COLO829 (cell line): ENCODE measurements around the gene SNHG17.
A peak's percentile ranks its signal among the peaks of the same experiment; 100 is the strongest.
"Not testable (repeated sequence)": the region's sequence is repeated elsewhere in the genome, so short reads cannot be mapped to it uniquely, and the experiment has no call there.

Experiments
- DNase-seq: peaks from one replicate; pipeline ENCODE4 v3.0.0; 2012; ENCODE audit warnings: low spot score

Gene SNHG17

DNA sequence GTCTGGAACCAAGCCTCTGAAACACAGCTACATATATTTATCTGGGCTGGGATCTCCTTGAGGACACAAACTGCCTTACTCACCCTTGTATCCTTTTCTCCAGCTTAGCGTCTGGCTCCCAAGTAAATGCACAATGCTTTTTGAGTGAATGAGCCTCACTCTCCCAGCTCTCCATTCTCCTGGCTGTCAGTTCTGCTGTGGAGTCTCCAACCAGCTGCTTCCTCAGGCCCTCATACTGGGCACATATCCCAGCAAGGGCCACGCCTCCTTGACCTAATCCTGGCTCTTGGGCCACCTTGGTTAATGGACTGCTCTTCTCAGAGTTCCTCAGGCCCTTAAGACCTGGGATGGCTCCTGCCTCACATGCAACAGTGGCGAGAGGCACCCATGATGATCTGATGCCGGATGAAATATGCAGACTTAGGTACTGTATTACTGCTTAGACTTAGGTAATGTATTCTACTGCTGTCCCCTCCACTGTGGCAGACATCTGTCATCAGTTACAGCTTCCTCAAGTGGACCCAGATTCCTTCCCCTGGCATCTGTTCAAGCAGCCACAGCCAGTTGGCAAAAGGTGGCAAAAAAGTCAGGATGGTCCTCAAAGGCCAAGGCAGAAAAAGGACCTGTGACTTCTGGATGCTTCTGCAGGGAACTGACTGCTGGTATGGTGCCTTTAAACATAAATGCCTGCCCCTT lies 16.5 kb downstream of the SNHG17 start:
- DNase-seq = no peak

DNA sequence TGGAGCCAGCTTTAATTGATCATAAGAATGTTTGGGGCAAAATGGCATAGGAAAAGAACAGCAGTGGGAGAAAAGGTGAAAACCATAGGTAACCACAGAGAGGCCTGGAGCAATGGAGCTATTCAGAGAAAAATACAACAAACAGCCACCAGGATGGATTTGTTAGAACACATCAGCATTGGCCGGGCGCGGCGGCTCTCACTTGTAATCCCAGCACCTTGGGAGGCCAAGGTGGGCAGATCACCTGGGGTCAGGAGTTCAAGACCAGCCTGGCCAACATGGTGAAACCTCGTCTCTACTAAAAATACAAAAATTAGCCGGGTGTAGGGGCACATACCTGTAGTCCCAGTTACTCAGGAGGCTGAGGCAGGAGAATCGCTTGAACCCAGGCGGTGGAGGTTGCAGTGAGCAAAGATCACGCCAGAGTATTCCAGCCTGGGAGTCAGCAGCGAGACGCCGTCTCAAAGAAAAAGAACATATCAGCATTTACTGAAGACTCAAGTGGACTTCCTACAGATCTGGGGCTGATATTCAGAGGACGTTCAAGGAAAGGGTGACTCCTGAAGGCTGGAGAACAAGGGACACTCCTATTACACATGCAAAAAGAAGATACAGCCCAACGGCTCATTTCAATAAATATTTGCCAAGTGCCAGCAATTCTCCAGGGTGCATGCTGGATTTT lies 20.2 kb downstream of the SNHG17 start:
- no peak for DNase-seq

DNA sequence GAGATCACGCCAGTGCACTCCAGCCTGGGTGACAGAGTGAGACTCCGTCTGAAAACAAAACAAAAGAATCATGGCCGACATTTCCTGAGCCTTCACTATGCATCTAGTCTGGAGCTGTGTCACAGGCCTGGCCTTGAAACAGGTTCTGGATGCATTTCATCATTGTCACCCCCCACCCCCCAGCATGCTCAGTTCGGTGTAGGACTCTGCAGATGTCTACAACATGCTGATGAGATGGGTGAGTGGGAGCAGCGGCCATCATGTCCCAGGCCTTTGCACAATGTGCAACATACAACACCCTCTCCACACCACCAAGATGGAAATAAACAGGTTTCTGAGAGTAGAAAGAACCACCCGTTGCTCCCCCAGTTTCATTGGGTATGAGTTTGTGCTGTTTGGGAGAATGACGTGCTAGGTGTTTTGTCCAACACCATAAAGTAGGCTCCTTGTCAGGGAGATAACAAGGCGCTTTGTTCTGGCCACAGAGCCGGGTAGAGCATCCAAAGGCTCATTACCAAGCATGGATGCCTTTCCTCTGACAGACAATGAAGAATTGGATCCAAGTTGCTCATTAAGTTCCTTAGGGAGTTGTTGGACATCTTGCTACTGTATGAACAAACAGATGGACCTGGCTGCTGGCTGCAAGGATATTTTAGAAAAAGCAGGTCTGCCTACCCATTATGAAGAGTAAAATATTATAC lies 22.1 kb downstream of the SNHG17 start:
- DNase-seq = no peak

DNA sequence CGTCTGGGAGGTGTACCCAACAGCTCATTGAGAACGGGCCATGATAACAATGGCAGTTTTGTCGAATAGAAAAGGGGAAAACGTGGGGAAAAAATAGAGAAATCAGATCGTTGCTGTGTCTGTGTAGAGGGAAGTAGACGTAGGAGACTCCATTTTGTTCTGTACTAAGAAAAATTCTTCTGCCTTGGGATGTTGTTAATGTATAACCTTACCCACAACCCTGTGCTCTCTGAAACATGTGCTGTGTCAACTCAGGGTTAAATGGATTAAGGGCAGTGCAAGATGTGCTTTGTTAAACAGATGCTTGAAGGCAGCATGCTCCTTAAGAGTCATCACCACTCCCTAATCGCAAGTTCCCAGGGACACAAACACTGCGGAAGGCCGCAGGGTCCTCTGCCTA lies 27.3 kb downstream of the SNHG17 start:
- DNase-seq = not testable (repeated sequence)

GRCh38 chr20:38407321-38407720 lies 27.8 kb downstream of the SNHG17 start:
- DNase-seq = no peak

DNA sequence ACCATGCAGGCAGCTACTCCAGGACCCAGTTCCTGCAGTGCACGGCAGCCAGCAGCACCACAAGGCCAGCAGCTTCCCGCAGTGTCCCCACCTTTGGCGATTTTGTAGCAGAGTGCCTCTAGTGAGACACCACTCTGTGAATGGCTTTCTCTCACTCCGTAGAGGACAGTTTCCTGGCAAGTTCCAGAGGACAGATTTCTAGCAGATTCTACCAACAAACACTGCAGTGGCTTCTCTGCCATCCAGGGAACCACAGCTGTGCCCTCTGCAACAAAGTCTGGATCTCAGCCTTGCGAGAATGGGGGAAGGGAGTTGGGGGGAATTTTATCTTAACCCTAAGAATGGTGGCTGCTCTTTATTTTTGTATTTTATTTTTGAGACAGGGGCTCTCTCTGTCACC lies 28.7 kb downstream of the SNHG17 start:
- no peak for DNase-seq

- no peak for DNase-seq
Measured at GRCh38 chr20:38405132-38405531, 30.0 kb downstream of the SNHG17 start.

DNA sequence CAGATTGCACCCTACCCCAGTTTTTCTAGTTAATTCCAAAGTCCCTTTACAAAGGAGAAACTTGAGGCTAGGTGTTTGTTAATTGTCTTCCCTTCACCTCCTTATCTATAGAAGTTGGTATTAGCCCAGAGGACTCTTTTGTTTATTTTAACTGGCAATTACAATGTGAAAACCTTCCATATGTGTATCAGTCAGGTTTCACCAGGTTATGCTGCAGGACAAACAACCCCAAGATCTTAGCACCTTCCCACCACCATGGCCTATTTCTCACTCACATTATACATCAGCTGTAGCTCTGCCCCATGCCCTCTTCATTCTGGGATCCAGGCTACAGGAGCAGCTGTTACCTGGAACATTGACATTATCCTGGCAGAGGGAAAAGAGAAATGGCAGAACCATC lies 31.1 kb downstream of the SNHG17 start:
- DNase-seq = no peak

GRCh38 chr20:38402816-38403215 lies 32.3 kb downstream of the SNHG17 start:
- DNase-seq = no peak

DNA sequence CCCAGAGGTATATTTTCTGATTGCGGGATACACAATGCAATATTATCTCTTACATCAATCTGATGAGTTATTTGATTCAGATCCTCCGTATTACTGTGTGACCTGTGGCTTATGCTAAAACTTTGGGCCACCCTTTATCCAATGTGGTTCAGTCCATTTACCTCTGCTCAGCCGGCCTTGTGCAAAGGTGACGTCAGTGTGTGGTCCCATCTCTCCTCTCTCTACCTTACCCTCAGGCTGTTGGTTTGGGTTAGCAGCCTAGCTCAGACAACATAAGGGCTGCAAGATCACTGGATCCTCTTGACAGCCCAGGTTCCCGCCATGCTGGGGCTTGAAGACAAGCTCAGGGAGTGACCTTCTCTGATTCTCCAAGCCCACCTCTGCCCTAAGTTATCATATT lies 33.0 kb downstream of the SNHG17 start:
- DNase-seq = no peak

DNA sequence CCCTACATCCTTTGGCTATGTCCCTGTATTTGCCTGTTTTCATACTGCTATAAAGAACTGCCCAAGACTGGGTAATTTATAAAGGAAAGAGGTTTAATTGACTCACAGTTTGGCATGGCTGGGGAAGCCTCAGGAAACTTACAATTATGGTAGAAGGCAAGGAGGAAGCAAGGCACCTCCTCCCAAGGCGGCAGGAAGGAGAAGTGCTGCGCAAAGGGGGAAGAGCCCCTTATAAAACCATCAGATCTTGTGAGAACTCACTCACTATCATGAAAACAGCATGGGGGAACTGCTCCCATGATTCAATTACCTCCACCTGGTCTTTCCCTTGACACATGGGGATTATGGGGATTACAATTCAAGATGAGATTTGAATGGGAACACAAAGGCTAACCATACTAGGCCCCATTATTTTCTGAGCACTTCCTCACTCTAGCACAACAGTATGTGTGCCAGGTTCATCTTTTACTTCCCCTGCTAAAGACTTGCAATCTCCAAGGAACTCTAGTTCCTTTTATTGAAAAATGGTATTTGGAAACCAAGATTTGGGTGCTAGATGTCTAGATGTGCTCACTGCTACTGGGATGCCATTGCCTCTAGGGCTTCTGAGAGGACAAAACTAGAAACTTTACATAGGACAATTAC lies 39.3 kb downstream of the SNHG17 start:
- not testable (repeated sequence) for DNase-seq

- no peak for DNase-seq
Measured at GRCh38 chr20:38395165-38395564, 40.0 kb downstream of the SNHG17 start.

DNA sequence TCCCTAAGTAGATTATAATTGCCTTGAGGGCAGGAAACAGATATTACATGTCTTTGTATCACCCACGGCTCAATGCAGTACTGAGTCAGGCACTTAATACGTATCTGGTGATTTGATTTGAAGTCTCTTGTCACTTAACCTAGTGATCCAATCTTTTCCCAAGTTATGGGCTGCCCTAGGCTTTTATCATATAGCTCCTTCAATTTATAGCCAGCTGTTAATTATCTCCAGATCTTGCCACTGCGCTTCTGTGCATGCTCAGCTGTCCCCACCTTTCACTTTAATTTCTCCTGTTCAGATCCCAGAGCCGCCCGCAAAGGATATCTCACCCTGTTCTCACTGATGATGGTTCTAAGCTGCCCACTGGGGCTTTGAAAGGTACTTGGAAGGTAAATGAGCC lies 41.9 kb downstream of the SNHG17 start:
- DNase-seq = no peak

GRCh38 chr20:38392356-38392755 lies 42.8 kb downstream of the SNHG17 start:
- DNase-seq = no peak

DNA sequence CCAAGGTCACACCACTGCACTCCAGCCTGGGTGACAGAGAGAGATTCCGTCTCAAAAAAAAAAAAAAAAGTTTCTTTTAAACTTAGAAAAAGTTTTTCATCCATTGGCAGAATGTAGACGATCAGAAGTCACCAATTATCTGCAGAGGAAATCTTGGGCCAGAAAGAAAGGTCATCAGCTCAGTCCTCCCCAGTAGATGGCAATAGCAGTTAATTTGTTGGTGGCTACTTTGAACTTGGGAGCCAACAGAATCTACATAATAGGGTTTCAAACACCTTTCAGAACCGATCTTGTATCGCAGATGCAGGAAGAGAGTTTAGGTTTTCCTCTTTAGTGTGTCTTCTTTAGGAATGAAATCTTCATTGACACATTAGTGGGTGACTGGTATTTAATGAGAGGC lies 47.2 kb downstream of the SNHG17 start:
- no peak for DNase-seq

DNA sequence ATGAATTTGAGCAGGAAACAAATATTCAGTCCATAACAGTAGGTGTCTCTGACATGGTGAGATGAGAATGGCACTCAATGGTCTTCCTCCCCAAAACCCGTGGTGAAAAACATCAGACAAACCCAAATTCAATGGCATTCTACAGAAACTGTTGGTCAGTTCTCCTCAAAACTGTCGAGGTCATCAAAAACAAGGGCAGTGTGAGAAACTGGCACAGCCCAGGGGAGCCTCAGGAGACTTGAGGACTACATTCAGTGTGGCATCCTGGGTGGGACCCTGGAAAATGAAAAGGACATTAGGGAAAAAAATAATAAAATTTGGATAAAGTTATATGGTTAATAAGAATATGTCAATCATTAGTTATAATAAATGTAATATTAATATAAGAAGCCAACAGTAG lies 48.3 kb downstream of the SNHG17 start:
- DNase-seq = no peak

DNA sequence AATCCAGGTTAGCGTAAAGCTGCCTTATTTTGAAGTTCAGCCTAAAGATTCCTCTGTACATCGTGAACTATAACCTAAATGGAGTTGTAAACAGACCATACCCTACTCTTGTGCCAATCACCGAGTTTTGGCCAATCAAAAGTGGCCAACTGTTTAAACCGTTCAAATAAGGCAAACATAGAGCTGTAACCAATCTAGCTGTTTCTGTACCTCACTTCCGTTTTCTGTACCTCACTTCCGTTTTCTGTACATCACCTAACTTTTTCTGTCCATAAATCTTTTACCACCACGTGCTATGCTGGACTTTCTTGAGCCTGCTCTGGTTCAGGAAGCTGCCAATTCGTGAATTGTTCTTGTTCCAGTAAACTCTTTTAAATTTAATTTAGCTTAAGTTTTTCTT lies 49.1 kb downstream of the SNHG17 start:
- DNase-seq = no peak

- no peak for DNase-seq
Measured at GRCh38 chr20:38383147-38383546, 52.0 kb downstream of the SNHG17 start.

- DNase-seq = not testable (repeated sequence)
Measured at GRCh38 chr20:38377838-38378237, 57.3 kb downstream of the SNHG17 start.

DNA sequence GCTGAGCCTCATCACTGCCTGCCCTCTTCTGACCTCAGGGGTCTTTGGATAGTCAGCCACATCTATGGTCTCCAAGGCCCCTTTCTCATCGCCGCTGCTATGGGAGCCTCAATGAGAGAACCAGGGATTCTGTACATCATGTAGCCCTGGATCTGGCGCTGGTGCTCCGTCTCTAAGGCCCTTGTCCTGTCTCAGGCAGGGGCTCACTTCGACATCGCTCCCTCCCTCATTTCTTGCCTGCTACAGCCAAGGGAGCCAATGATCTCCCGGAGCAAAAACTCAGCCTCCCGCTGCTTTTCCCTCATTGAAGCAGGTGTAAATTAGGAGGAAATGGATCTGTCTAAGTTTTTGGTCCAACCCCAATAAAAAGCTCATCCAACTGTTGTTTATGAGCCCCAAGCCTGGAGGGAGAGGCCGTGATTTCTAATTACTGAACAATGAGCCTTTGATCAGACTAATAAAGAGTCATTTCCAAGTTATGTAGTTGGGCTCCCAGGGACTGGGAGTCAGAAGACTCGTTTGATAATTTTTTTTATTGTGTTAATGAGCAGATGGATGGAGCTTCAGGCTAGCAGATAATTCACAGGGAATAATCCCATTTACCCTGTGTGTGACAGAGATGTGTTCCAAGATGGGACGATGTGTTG lies 58.0 kb downstream of the SNHG17 start:
- DNase-seq = peak; percentile 49

- no peak for DNase-seq
Measured at GRCh38 chr20:38373898-38374297, 61.2 kb downstream of the SNHG17 start.

DNA sequence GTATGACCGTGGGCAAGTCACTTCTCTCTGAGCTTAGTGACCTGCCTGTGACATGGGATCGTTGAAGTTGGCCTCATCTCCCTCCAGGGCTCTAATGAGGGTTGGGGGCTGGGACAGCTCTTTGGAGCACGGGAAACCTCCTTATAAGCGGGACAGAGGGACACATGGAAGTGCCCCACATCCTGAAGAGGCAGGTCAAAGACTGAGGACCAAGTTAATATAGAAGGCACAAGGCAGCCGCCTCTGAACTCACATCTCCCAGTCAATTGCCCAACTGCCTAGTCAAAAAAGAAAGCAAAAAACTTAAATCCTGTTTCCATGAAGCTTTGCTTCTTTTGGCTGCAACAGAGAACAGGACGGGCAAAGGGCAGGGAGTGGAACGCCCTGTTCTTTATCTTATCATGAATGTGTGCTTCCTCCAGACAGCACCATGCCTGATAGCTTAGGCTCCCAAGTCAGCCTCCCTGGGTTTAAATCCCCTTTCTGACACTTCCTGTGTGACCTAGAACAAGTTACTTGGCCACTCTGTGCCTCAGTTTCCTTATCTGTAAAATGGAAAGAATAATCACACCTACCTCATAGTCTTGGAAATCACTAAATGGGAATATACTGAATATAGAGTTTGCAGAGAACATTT lies 61.8 kb downstream of the SNHG17 start:
- DNase-seq = no peak
